ENCODE measurements around the gene KIF5C.
"Not testable (repeated sequence)": the region's sequence is repeated elsewhere in the genome, so short reads cannot be mapped to it uniquely, and the experiment has no call there.

The KIF5C gene

GRCh38 chr2:148967056-148967455, 92.0 kb downstream of the KIF5C start:
- DNase-seq: no peak

- DNase-seq: no peak
Measured at GRCh38 chr2:148967578-148967977, 92.6 kb downstream of the KIF5C start.

- no peak for DNase-seq
Measured at GRCh38 chr2:148968301-148968700, 93.3 kb downstream of the KIF5C start.

GRCh38 chr2:148968776-148969319, 93.8 kb downstream of the KIF5C start:
- DNase-seq: no peak

GRCh38 chr2:148969659-148970061, 94.6 kb downstream of the KIF5C start:
- no peak for DNase-seq

- DNase-seq: no peak
Measured at GRCh38 chr2:148970385-148970784, 95.4 kb downstream of the KIF5C start.

GRCh38 chr2:148971547-148971946, 96.5 kb downstream of the KIF5C start:
- no peak for DNase-seq

GRCh38 chr2:148974095-148974494, 99.1 kb downstream of the KIF5C start:
- DNase-seq: no peak

GRCh38 chr2:148978026-148978685, 103.1 kb downstream of the KIF5C start:
- DNase-seq: no peak

- DNase-seq: no peak
Measured at GRCh38 chr2:148978706-148979105, 103.7 kb downstream of the KIF5C start.

- DNase-seq: no peak
Measured at GRCh38 chr2:148979164-148979918, 104.3 kb downstream of the KIF5C start.

- DNase-seq: no peak
Measured at GRCh38 chr2:148979919-148980277, 104.9 kb downstream of the KIF5C start.

- DNase-seq: not testable (repeated sequence)
Measured at GRCh38 chr2:148980496-148980895, 105.5 kb downstream of the KIF5C start.

GRCh38 chr2:148981324-148981723, 106.3 kb downstream of the KIF5C start:
- no peak for DNase-seq

GRCh38 chr2:148981781-148982180, 106.8 kb downstream of the KIF5C start:
- DNase-seq: no peak

GRCh38 chr2:148982282-148982681, 107.3 kb downstream of the KIF5C start:
- no peak for DNase-seq

GRCh38 chr2:148983896-148984295, 108.9 kb downstream of the KIF5C start:
- DNase-seq: no peak

- no peak for DNase-seq
Measured at GRCh38 chr2:148984449-148984848, 109.4 kb downstream of the KIF5C start.

- DNase-seq: no peak
Measured at GRCh38 chr2:148987286-148987685, 112.3 kb downstream of the KIF5C start.

- DNase-seq: no peak
Measured at GRCh38 chr2:148988337-148988736, 113.3 kb downstream of the KIF5C start.

GRCh38 chr2:148989882-148990493, 115.0 kb downstream of the KIF5C start:
- DNase-seq: peak; percentile 56

- no peak for DNase-seq
Measured at GRCh38 chr2:148990968-148991367, 115.9 kb downstream of the KIF5C start.

- DNase-seq: no peak
Measured at GRCh38 chr2:148992448-148992847, 117.4 kb downstream of the KIF5C start.

GRCh38 chr2:148993351-148993750, 118.3 kb downstream of the KIF5C start:
- DNase-seq: no peak

Data from CD4-positive, alpha-beta T cell treated with Interleukin-6 for 4 hours (primary cell).